Left lobe of liver (tissue), 2 donors: ENCODE data around the gene RPL21. TPM values are rescaled to one million over a fixed set of nuclear protein-coding genes. Genes with fewer than 3 reads are reported as not detected.
"Not testable (repeated sequence)": the region's sequence is repeated elsewhere in the genome, so short reads cannot be mapped to it uniquely, and the experiment has no call there.

ENCODE experiments used
- ATAC-seq: fragments of 200-7000 bp; cut with Tn5 transposase; one replicate; pipeline ENCODE4 v1.9.1; 2020; ENCODE audit warnings: mild to moderate bottlenecking, moderate library complexity
- DNase-seq: peaks from one replicate; pipeline ENCODE4 v3.0.0-alpha.2; 2020; ENCODE audit warnings: low spot score
- total RNA-seq: library from RNA; stranded (reverse); gene quantifications from one replicate; pipeline ENCODE4 v1.2.1, GENCODE V29; 2021
- donor health status: DM: no; HTN: no; CAD: no; lungs with moderate emphysema.
- donor health status: DM: no; HTN: yes; CAD: no.

Gene RPL21
- total RNA-seq: 362 TPM

- DNase-seq (peak; percentile 96), ATAC-seq (peak; percentile 96)
These were observed at the start of gene RPL21 for GRCh38 chr13:27251166-27252091. RPL21 (plus strand) TSS chr13:27251558; CDS start chr13:27253777, 2,219 bp downstream.

GRCh38 chr13:27201661-27202060, 49.7 kb upstream of the RPL21 start:
- ATAC-seq (no peak), DNase-seq (no peak)

GRCh38 chr13:27203186-27203585, 48.2 kb upstream of the RPL21 start:
- no peak for DNase-seq
- ATAC-seq: no peak

GRCh38 chr13:27203854-27204253, 47.5 kb upstream of the RPL21 start:
- ATAC-seq (peak; percentile 88), DNase-seq (no peak)

GRCh38 chr13:27208514-27208913, 42.8 kb upstream of the RPL21 start:
- ATAC-seq (no peak), DNase-seq (no peak)

GRCh38 chr13:27211271-27211670, 40.1 kb upstream of the RPL21 start:
- DNase-seq (no peak), ATAC-seq (no peak)

- ATAC-seq: no peak
- DNase-seq: no peak
These were observed 39.5 kb upstream of the RPL21 start for GRCh38 chr13:27211771-27212364.

- not testable (repeated sequence) for DNase-seq, ATAC-seq
These were observed 38.0 kb upstream of the RPL21 start for GRCh38 chr13:27213386-27213785.

GRCh38 chr13:27217791-27218190, 33.6 kb upstream of the RPL21 start:
- ATAC-seq, DNase-seq: not testable (repeated sequence)

GRCh38 chr13:27218861-27219260, 32.5 kb upstream of the RPL21 start:
- not testable (repeated sequence) for ATAC-seq, DNase-seq

- ATAC-seq: no peak
- no peak for DNase-seq
These were observed 31.7 kb upstream of the RPL21 start for GRCh38 chr13:27219611-27220010.

GRCh38 chr13:27222100-27222499, 29.3 kb upstream of the RPL21 start:
- not testable (repeated sequence) for ATAC-seq, DNase-seq

GRCh38 chr13:27226991-27227390, 24.4 kb upstream of the RPL21 start:
- DNase-seq (no peak), ATAC-seq (no peak)

- ATAC-seq: no peak
- no peak for DNase-seq
These were observed 23.2 kb upstream of the RPL21 start for GRCh38 chr13:27228131-27228530.

- DNase-seq: no peak
- no peak for ATAC-seq
These were observed 21.7 kb upstream of the RPL21 start for GRCh38 chr13:27229642-27230041.

GRCh38 chr13:27233964-27234363, 17.4 kb upstream of the RPL21 start:
- DNase-seq: no peak
- ATAC-seq: no peak

- no peak for ATAC-seq
- DNase-seq: no peak
These were observed 14.9 kb upstream of the RPL21 start for GRCh38 chr13:27236478-27236877.

GRCh38 chr13:27242702-27243101, 8.7 kb upstream of the RPL21 start:
- DNase-seq: no peak

GRCh38 chr13:27245610-27246009, 5.7 kb upstream of the RPL21 start:
- DNase-seq (no peak), ATAC-seq (no peak)

More at GRCh38 chr13:27242702-27243101, 8.7 kb upstream of the RPL21 start:
- no peak for ATAC-seq

- ATAC-seq (no peak), DNase-seq (no peak)
These were observed 559 bp upstream of the RPL21 start for GRCh38 chr13:27250833-27251165.

GRCh38 chr13:27252467-27252866, 1.1 kb downstream of the RPL21 start:
- ATAC-seq: no peak
- DNase-seq: no peak

- ATAC-seq: no peak
- no peak for DNase-seq
These were observed 5.8 kb downstream of the RPL21 start for GRCh38 chr13:27257233-27257568.
